RWPE1 (cell line): Measurements from ENCODE around the gene VSTM2B.

Source experiments
- CTCF ChIA-PET: fragments of 350-600 bp; sonication (Branson Sonifier 250); formaldehyde crosslinking; extraction: SDS; loops from one replicate; lab custom pipeline; 2021; lab: Yijun Ruan, JAX
- POLR2A ChIA-PET: fragments of 400-600 bp; formaldehyde crosslinking; extraction: SDS; loops from one replicate; lab custom pipeline; 2020; ENCODE audit warnings: antibody characterized with exemption; ENCODE audit not compliant: low non-redundant PET; lab: Yijun Ruan, JAX
- DNase-seq: peaks from one replicate; pipeline ENCODE4 v3.0.0; 2012; ENCODE audit warnings: low spot score
- H3K27ac ChIP-seq: fragments of 450-650 bp; 2 replicates; pipeline ENCODE4 v1.5.1; 2017
- CTCF ChIP-seq: fragments of 450-650 bp; conservative IDR thresholded peaks from 2 replicates; pipeline ENCODE4 v1.5.1; 2017; ENCODE audit warnings: low read depth, mild to moderate bottlenecking

Gene VSTM2B

DNA sequence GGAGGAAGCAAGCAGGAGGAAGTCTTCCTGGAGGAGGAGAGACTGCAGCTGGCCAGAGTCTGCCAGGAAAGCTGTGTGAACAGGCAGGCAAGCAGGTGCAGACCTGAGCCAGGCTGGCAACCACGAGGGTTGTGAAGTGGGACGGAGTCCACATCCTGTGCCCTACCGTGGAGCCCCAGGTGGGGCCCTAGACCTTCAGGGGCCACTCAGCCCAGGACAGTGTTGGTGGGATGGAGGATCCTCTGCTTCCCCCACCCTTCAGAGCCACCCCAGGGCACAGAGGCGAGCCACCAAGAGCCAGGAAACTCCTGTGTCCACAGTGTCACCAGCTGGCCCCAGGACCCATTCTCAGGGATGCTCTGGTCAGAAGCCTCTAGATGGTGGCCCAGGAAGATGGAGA is 8.4 kb upstream of the VSTM2B start:
- DNase-seq: no peak
- ChIA-PET POLR2A (no interaction called here), CTCF (no interaction called here)

GRCh38 chr19:29517946-29518345 is 7.8 kb upstream of the VSTM2B start:
- POLR2A ChIA-PET: no interaction called here
- no peak for DNase-seq
- CTCF ChIA-PET: no interaction called here
- no peak for TF ChIP-seq CTCF
- no peak overlapping the region for H3K27ac ChIP-seq

More for the DNA sequence above, 8.4 kb upstream of the VSTM2B start:
- no peak for TF ChIP-seq CTCF
- no peak overlapping the region for H3K27ac ChIP-seq

GRCh38 chr19:29519146-29519545 is 6.6 kb upstream of the VSTM2B start:
- CTCF ChIA-PET: interaction anchor here (0.5 to 0.6 kb wide), 2 partner anchors 10 to 77 kb away, joined by 3 to 4 read pairs; no protein-coding TSS in a partner anchor
- TF ChIP-seq CTCF: no peak
- POLR2A ChIA-PET: no interaction called here
- DNase-seq: no peak
- H3K27ac ChIP-seq: no peak overlapping the region

DNA sequence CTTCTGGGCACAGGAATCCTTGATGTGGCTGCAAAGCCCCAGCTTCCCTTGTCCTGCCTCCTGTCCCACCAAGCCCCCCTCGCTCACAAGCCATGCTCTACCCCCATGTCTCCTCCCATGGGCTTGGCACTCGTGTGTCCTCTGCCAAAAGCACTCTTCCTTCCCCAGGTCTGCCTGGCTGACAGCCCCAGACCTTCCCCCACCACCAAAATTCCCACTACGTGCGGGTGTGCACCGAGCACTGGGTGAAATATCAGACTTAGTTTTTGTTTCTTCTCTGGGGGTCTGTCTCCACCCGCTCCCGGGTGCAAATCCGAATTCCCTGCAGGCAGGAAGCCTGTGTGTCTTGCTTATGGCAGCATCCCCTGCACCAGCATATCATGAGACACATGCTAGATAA is 5.9 kb upstream of the VSTM2B start:
- CTCF ChIA-PET: interaction anchor here (0.5 kb wide), 1 partner anchor 76 kb away, joined by 3 read pairs; no protein-coding TSS in a partner anchor
- no peak overlapping the region for H3K27ac ChIP-seq
- no peak for TF ChIP-seq CTCF
- DNase-seq: no peak
- POLR2A ChIA-PET: no interaction called here

GRCh38 chr19:29520390-29520789 is 5.4 kb upstream of the VSTM2B start:
- CTCF ChIA-PET: no interaction called here
- H3K27ac ChIP-seq: no peak overlapping the region
- DNase-seq: no peak
- TF ChIP-seq CTCF: no peak
- POLR2A ChIA-PET: interaction anchor here (0.6 kb wide), 1 partner anchor 171 kb away, joined by 3 read pairs; no protein-coding TSS in a partner anchor

DNA sequence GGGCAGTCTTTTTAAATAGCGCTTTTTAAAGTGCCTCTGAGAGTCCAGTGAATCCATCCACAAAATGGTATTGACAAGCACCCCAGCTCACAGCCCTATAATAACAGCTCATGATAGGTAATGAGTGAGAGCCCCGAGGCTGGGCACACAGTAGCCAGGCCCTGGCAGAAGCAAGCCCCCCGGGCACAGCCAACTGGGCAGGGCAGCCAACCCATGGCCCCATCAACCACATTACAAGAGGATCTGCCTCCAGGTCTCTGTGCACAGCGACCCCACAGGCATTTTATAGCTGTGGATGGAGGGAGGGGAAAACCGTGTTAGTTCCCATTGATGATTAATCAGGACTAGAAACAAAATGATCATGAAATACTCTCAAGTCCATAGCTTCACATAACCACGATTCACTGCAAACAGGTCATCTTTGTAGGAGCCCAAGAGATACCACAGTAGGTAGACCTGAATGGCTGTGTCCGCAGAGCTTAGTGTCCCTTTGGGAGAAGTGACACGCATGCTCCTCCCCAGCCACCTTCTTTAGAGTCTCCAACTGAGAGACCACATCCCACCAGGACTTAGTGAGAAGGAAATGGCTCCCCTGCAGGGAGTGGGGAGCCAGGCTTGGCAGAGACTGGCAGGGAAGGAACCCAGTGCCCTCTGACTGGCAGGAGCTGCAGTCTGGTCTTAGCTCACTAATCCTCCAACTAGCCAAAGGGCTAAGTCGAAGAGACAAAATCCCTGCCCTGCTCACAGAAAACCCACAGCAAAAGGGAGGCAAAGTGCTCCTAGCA is 4.3 kb upstream of the VSTM2B start:
- H3K27ac ChIP-seq: no peak overlapping the region
- CTCF ChIA-PET: interaction anchor here (0.6 kb wide), 1 partner anchor 102 kb away, joined by 3 read pairs; no protein-coding TSS in a partner anchor
- POLR2A ChIA-PET: no interaction called here
- TF ChIP-seq CTCF: no peak
- no peak for DNase-seq
